ENCODE data around the gene EOMES. TPM values are rescaled to one million over a fixed set of nuclear protein-coding genes. Genes with fewer than 3 reads are reported as not detected.

The EOMES gene
- total and polyA plus RNA-seq, 2 of the 4 experiments (the other 2 are of a cell fraction) = not detected

- H4K8ac ChIP-seq (ENCODE audit: low read depth in 2 of 2, low read length in 2 of 2) = no peak overlapping the region
- H3K4me3 ChIP-seq (ENCODE audit: insufficient read depth, low read depth, low read length) = no peak overlapping the region
- no peak overlapping the region for H4K5ac ChIP-seq (ENCODE audit: low read depth, low read length)
- H3K36me3 ChIP-seq (ENCODE audit: control insufficient read depth, insufficient read depth, low read length) = no peaks in the 10 kb centered on the region
- no peaks in the 10 kb centered on the region for H3K79me1 ChIP-seq (ENCODE audit: low read depth in 1 of 2, low read length in 2 of 2)
- intact Hi-C loops (cut with micrococcal nuclease) = no loop called here
- TF ChIP-seq BHLHE40 (IDR thresholded peaks at IDR 0.05; ENCODE audit: low read depth, low read length) (no peak), MAZ (IDR thresholded peaks at IDR 0.05; ENCODE audit: borderline replicate concordance, low read depth, low read length) (no peak), ELK1 (IDR thresholded peaks at IDR 0.05; ENCODE audit: borderline replicate concordance, low read depth, low read length) (no peak), RFX5 (IDR thresholded peaks at IDR 0.05; ENCODE audit: low read depth, low read length) (no peak), FOS (IDR thresholded peaks at IDR 0.05; ENCODE audit: low read depth, low read length) (no peak), CTCF (conservative IDR thresholded peaks at IDR 0.05; ENCODE audit: low read depth, low read length) (no peak), NFE2L2 (IDR thresholded peaks at IDR 0.05; ENCODE audit: low read depth, low read length) (no peak), CHD1 (IDR thresholded peaks at IDR 0.05; ENCODE audit: low read depth, low read length) (no peak), RAD21 (IDR thresholded peaks at IDR 0.05; ENCODE audit: low read length) (no peak), USF2 (IDR thresholded peaks at IDR 0.05; ENCODE audit: low read depth, low read length) (no peak), SMC3 (IDR thresholded peaks at IDR 0.05; ENCODE audit: low read depth, low read length) (no peak), POLR2A (IDR thresholded peaks at IDR 0.05; ENCODE audit: low read depth, low read length) (no peak), CEBPB (IDR thresholded peaks at IDR 0.05; ENCODE audit: low read depth, low read length) (no peak), MXI1 (IDR thresholded peaks at IDR 0.05; ENCODE audit: borderline replicate concordance, low read depth, low read length) (no peak), RCOR1 (IDR thresholded peaks at IDR 0.05; ENCODE audit: insufficient replicate concordance, low read length) (no peak)
- H3K14ac ChIP-seq (replicated peaks; ENCODE audit: low read depth, low read length) = no peak overlapping the region
- no peak overlapping the region for H2BK20ac ChIP-seq (ENCODE audit: low read depth, low read length)
- H2AFZ ChIP-seq (replicated peaks; ENCODE audit: low read length, poor library complexity) = no peak overlapping the region
- H3K4me2 ChIP-seq (ENCODE audit: low read depth, low read length) = no peak overlapping the region
- H2BK15ac ChIP-seq (ENCODE audit: low read depth, low read length) = no peak overlapping the region
- H3K27me3 ChIP-seq (ENCODE audit: control insufficient read depth, insufficient read depth, low read length) = peaks cover 88% of the 10 kb centered on the region
- no peak overlapping the region for H4K91ac ChIP-seq (ENCODE audit: insufficient read depth, low read depth, low read length)
- no peak overlapping the region for H3K27ac ChIP-seq (ENCODE audit: insufficient read depth, low read length)
- no peak overlapping the region for H2AK9ac ChIP-seq (replicated peaks; ENCODE audit: low read depth, low read length, poor library complexity)
- H2BK5ac ChIP-seq (ENCODE audit: low read depth, low read length, poor library complexity, severe bottlenecking) = no peak overlapping the region
- dilution Hi-C loops (cut with HindIII; ENCODE audit: low sequenced_read_pairs, unreplicated experiment) = no loop called here
- H2BK120ac ChIP-seq (ENCODE audit: low read depth, low read length) = no peak overlapping the region
- H3K18ac ChIP-seq (ENCODE audit: low read depth, low read length) = no peak overlapping the region
- no peaks in the 10 kb centered on the region; the same call in 1 of the 2 replicates for H3K9me1 ChIP-seq (ENCODE audit: insufficient read depth, low read length)
- in situ Hi-C loops (cut with MboI; ENCODE audit: low sequenced_read_pairs) = no loop called here
- H3K4ac ChIP-seq (ENCODE audit: low read depth, low read length) = no peak overlapping the region
- ChIA-PET POLR2A (ENCODE audit: unreplicated experiment) (no interaction called here), CTCF (interaction anchor here (0.9 kb wide), 1 partner anchor 18 kb away, joined by 3 read pairs; no protein-coding TSS in a partner anchor)
- no peak overlapping the region for H2AK5ac ChIP-seq (ENCODE audit: low read depth, low read length)
- no peak overlapping the region for H3K56ac ChIP-seq (ENCODE audit: extremely low read depth, insufficient read depth, low read length)
- no peak overlapping the region for H3K9ac ChIP-seq (ENCODE audit: low read depth, low read length)
- no CpG with 5 or more reads among the region's 7 CpGs for WGBS, 2 experiments (ENCODE audit: extremely low coverage in 2 of 2, insufficient read length in 1 of 2)
- no TSS peak for BruUV-seq (replicated peaks)
- peaks cover 2% of the 10 kb centered on the region; the same call in 1 of the 2 replicates for H3K4me1 ChIP-seq (ENCODE audit: control insufficient read depth, insufficient read depth, low read length)
- no peaks in the 10 kb centered on the region for H4K20me1 ChIP-seq (ENCODE audit: insufficient read depth, low read length)
- peaks cover 3% of the 10 kb centered on the region; the same call in 1 of the 2 replicates for H3K9me3 ChIP-seq (ENCODE audit: control insufficient read depth, insufficient read depth, low read length)
- H3K23ac ChIP-seq (ENCODE audit: low read depth, low read length) = no peak overlapping the region
- DNase-seq (no peak), ATAC-seq (ENCODE audit: low read depth) (no peak)
Measured at GRCh38 chr3:27726240-27726639, 4.1 kb upstream of the EOMES start.
